ENCODE measurements around the gene FAM107B.

DNA sequence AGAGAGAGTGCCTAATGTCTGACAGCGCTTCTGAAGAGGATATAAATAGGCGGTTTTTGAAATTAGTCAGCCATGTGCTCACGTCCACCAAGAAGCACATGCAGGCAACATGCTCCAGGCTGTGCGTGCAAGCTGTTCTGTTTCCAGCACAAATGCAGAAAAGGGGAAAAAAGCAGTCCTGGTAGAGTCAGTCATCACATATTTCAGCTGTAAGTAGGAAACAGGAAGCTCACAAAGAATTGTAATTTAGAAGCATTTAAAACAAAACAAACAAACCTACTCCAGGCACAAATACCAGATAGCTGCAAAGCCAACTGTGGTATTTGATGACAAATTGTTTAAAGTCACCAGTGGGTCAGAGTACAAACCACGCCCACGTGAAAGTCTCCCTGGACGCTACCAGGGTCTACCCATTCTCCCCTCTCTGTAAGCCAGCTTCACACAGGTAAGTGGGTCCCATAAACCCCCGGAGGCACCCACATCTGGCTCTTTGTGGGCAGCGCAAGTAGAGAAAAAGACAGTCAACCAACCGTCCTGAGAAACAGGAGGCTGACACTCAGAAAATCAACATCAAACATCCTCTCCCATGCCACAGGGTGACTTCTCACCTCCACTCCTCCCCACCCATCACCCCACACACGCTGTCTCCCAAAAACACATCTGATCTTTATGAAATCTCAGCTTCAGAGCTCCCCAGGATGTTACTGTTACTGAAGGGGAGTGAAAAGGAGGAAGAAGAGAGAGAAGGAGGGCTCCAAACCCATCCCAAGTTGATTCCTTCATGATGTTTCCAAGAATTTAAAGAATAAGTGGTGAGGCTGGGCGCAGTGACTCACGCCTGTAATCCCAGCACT is 186.4 kb downstream of the FAM107B start:
- TF ChIP-seq EZH2 (IDR thresholded peaks at IDR 0.05; ENCODE audit: low read depth, unreplicated experiment) (no peak), POLR2AphosphoS5 (IDR thresholded peaks at IDR 0.05; ENCODE audit: low read depth) (no peak), ZNF114 (CRISPR knock-in tag; IDR thresholded peaks at IDR 0.05) (no peak), JUNB (IDR thresholded peaks at IDR 0.05; ENCODE audit: unreplicated experiment) (no peak)
- TF ChIP-seq, protein P1, sequence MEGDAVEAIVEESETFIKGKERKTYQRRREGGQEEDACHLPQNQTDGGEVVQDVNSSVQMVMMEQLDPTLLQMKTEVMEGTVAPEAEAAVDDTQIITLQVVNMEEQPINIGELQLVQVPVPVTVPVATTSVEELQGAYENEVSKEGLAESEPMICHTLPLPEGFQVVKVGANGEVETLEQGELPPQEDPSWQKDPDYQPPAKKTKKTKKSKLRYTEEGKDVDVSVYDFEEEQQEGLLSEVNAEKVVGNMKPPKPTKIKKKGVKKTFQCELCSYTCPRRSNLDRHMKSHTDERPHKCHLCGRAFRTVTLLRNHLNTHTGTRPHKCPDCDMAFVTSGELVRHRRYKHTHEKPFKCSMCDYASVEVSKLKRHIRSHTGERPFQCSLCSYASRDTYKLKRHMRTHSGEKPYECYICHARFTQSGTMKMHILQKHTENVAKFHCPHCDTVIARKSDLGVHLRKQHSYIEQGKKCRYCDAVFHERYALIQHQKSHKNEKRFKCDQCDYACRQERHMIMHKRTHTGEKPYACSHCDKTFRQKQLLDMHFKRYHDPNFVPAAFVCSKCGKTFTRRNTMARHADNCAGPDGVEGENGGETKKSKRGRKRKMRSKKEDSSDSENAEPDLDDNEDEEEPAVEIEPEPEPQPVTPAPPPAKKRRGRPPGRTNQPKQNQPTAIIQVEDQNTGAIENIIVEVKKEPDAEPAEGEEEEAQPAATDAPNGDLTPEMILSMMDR (conservative IDR thresholded peaks at IDR 0.05; ENCODE audit: low read depth in 2 of 2): no peak
- TF ChIP-seq, protein P2, sequence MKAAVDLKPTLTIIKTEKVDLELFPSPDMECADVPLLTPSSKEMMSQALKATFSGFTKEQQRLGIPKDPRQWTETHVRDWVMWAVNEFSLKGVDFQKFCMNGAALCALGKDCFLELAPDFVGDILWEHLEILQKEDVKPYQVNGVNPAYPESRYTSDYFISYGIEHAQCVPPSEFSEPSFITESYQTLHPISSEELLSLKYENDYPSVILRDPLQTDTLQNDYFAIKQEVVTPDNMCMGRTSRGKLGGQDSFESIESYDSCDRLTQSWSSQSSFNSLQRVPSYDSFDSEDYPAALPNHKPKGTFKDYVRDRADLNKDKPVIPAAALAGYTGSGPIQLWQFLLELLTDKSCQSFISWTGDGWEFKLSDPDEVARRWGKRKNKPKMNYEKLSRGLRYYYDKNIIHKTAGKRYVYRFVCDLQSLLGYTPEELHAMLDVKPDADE (IDR thresholded peaks at IDR 0.05): no peak

All from GM23338 (cell line).